ENCODE measurements around the gene AP2M1.

Gene AP2M1

DNA sequence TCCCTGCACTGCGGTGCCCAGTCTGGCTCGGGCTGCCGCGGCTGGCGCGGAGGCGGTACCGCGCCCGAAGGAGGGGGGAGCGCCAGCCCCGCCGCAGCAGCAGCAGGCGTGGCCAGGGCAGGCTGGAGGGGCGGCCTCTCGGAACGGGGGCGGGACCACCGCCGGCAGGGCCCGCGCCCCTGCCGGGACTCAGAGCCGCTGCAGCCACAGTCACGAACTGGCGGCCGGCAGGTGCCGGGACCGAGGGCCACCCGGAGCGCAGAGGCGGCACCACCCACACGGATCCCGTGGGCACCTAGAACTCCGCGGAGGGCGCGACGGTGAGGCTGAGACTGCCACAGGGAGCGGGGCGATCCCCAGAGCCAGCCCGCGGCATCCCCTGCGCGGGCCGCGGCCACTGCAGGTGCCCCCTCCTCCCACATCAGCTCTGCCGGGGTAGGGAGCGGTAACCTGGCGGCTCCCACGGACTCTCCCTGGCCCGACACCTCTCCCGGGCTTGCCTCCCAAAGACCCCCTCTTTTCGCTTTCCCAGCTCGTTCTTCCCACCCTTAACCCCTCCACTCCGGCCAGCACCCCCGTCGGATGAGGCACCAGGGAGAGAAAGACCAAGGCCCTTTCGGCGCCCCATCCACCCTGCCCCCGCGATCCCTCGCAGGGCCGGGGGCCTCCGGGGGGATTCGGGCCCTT is 54.9 kb downstream of the AP2M1 start, which contains the start of gene VWA5B2:
VWA5B2 (plus strand) TSS at position 192 of the 687 bp plus-strand sequence. CDS start 944 bp downstream, outside the sequence.
- DNase-seq: peak; percentile 58

DNA sequence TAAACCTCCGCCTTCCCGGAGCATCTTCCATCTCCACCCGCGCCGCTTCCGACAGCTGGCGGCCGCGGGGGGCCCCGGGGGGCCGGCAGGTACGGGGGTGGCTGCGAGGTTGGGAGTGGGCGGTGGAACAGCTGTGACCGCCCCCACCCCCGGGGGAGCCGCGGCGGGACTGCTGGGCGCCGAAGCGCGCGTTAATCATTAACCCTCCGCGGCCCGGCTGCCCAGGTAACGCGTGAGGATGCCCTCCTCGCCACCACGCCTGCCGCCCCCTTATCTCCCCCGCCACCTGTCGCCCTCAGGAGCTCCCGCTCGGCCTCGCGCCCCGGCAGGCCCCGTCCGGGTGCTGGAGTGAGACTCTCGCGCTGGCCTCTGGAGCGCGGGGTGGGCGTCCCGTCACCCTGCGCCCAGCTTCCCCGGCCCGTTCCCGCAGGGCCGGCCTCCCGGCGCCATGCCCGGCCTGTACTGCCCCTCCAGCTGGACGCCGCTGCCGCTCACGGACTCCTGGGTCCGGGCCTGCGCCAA is 55.5 kb downstream of the AP2M1 start:
- DNase-seq: no peak

DNA sequence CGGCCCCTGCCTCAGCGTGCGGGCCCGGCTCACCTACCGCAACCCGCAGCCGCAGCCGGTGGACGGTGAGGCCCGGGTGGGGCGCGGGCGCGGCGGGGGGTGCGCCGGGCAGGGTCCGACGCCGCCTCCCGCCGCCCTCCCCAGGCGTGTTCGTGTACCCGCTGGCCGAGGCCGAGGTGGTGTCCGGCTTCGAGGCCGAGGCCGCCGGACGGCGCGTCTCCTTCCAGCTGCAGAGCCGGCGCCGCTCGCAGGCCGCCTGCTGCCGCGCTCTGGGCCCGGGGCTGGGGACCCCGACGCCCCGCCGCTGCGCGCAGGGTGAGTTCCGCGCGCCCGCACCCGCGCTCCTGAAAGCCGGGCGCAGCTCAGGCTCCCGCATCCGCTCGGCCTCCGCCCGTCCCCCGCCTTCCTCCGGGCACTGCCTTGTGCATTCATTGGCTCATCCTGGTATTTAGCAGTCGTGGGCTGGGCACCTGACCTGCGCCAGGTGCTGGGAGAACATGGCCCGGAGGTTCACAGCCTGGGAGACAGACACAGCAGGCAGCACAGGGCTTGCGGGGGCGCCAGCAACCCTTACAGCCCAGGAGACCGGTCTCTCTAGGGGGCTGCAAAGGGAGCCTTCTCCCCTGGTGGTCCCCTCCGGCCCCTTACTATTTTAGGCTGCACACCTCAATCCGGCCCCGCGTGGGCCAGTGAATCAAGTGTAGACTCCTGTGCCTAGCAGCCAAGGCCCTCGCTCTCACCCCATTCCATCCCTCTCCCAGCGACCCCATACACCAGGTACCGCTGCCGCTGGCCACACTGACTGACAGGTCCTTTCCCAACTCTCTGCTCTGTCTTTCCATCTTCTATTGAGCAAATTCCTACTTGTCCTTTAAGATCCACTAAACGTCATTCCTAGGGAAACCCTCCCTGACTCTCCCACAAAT is 56.2 kb downstream of the AP2M1 start:
- no peak for DNase-seq

DNA sequence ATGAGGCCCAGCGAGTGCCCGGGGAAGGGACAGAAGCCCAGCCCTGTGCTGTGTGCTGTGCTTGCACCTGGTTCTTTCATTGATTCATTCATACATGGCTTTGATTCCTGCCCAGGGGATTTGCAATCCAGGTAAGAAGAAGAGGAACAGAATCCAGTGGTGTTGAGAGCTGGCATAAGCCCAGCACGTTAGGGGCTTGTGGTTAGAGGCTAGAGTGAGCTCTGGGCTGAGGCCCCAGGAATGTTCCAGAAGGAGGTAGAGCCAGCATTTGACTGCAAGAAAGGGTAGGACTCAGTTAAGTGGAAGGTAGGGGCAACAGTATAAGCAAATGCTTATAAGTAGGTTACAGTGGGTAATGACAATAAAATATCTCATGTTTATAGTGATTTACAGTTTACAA is 57.0 kb downstream of the AP2M1 start:
- no peak for DNase-seq

DNA sequence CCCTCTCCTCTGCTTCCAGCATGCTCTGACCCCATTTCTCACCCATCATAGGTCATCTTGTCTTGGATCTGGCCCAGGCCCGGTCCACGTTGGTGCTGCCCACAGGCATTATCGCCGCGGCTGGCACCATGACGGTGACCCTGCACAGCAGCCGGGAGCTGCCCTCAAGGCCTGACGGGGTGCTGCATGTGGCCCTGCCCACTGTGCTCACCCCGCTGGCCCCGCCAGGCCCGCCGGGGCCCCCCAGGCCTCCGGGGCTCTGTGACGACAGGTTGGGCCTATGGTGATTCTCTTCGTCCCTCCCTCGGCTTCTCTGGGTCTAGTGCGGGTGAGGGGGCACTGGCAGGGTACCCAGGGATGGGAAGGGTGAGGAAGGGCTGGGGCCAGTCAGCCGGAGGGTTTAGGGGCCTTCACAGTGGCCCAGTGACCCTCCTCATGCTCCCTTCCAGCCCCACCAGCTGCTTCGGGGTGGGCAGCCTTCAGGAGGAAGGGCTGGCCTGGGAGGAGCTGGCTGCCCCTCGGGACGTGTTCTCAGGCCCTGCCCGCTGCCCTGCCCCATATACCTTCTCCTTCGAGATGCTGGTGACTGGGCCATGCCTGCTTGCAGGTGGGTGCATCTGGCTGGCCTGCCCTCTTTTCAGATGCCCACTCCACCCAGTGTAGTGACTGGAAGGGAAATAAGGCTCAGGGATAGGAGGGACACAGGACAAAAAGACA is 58.6 kb downstream of the AP2M1 start:
- DNase-seq: no peak

All from NCI-H226 (cell line).